ENCODE results near the gene PTOV1.

- TF ChIP-seq CTCF (IDR thresholded peaks at IDR 0.05) (no peak), POLR2A (IDR thresholded peaks at IDR 0.05) (no peak), EP300 (IDR thresholded peaks at IDR 0.05) (no peak), POLR2AphosphoS5 (IDR thresholded peaks at IDR 0.05) (no peak)
Observed at GRCh38 chr19:49904136-49904535, 53.2 kb downstream of the PTOV1 start.
